ENCODE results near the gene KCNG2. TPM values are rescaled to one million over a fixed set of nuclear protein-coding genes. Genes with fewer than 3 reads are reported as not detected.

Gene KCNG2
- total and polyA plus RNA-seq, 7 experiments from 2014 or later: not detected

DNA sequence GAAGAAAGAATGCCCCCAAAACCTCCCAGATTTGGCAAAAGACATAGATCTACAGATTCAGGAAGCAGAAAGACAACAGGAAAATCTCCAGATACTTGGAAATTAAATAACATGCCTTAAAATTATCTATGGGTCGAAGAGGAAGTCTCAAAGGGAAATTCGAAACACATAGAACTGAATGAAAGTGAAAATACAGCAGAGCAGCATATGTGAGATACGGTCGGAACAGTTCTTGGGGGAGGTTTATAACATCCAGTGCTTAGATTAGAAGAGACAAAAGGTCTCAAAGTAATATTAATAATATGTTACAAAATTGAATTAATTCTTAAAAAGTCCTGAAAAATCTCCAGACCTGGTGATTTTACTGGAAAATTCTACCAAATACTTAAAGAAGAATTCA lies 14.3 kb downstream of the KCNG2 start:
- Mint-ChIP-seq H3K36me3 (no peaks in the 10 kb centered on the region), H3K27ac (no peak overlapping the region), H3K4me3 (no peak overlapping the region), H3K9me3 (peaks cover 0 to 2% (median 0%) of the 10 kb centered on the region in 11 donors), H3K4me1 (no peaks in the 10 kb centered on the region), H3K27me3 (peaks cover 5 to 20% (median 10%) of the 10 kb centered on the region in 5 donors)
- ChIA-PET CTCF (no interaction called here), POLR2A (no interaction called here)
- Histone ChIP-seq H3K9me3 (ENCODE audit: control insufficient read depth in 2 of 3, low read length in 3 of 3) (no peaks in the 10 kb centered on the region), H3K27me3 (ENCODE audit: control insufficient read depth in 2 of 2, insufficient read depth in 2 of 2, low read length in 2 of 2) (no peaks in the 10 kb centered on the region), H3K4me1 (ENCODE audit: control insufficient read depth in 2 of 2, insufficient read depth in 2 of 2, low read length in 2 of 2) (no peaks in the 10 kb centered on the region), H3K36me3 (ENCODE audit: control insufficient read depth in 2 of 3, insufficient read depth in 3 of 3, low read length in 3 of 3) (no peaks in the 10 kb centered on the region), H3K27ac (ENCODE audit: low read depth, low read length) (no peak overlapping the region), H3K4me3 (ENCODE audit: low read length) (no peak overlapping the region)
- ATAC-seq (no peak), DNase-seq (no peak)
- intact Hi-C loops (cut with micrococcal nuclease): no loop called here

DNA sequence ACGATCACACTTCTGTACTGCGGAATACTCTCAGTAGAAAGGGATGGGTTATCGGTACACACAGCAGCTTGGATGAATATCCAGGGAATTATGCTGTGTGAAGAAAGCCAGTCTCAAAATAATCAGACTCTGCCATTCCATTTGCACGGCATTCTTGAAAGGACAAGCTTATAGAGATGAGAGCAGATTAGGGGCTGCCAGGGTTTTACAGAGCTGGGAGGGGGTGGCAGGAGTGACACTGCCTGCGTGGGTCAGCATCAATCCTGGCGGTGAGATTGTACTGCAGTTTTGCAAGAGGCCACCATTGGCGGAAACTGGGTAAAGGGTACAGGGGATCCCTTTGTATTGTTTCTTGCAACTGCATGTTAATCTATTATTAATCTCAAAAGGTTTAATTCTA lies 16.6 kb downstream of the KCNG2 start:
- ChIA-PET POLR2A (no interaction called here), CTCF (no interaction called here)
- no peak overlapping the region for H3K27ac ChIP-seq (ENCODE audit: low read depth, low read length)
- H3K27me3 Mint-ChIP-seq: peaks cover 5 to 20% (median 10%) of the 10 kb centered on the region in 5 donors
- H3K36me3 ChIP-seq (ENCODE audit: control insufficient read depth in 2 of 3, insufficient read depth in 3 of 3, low read length in 3 of 3): no peaks in the 10 kb centered on the region
- ATAC-seq (no peak), DNase-seq (no peak)
- no peak overlapping the region for H3K27ac Mint-ChIP-seq
- H3K27me3 ChIP-seq (ENCODE audit: control insufficient read depth in 2 of 2, insufficient read depth in 2 of 2, low read length in 2 of 2): no peaks in the 10 kb centered on the region
- H3K4me3 ChIP-seq (ENCODE audit: low read length): no peak overlapping the region
- H3K4me3 Mint-ChIP-seq: no peak overlapping the region
- peaks cover 0 to 3% (median 0%) of the 10 kb centered on the region in 7 donors for H3K4me1 Mint-ChIP-seq
- intact Hi-C loops (cut with micrococcal nuclease): no loop called here
- H3K9me3 Mint-ChIP-seq: peaks cover 0 to 2% (median 0%) of the 10 kb centered on the region in 11 donors
- H3K9me3 ChIP-seq (ENCODE audit: control insufficient read depth in 2 of 3, low read length in 3 of 3): no peaks in the 10 kb centered on the region
- no peaks in the 10 kb centered on the region for H3K36me3 Mint-ChIP-seq
- H3K4me1 ChIP-seq (ENCODE audit: control insufficient read depth in 2 of 2, insufficient read depth in 2 of 2, low read length in 2 of 2): no peaks in the 10 kb centered on the region

DNA sequence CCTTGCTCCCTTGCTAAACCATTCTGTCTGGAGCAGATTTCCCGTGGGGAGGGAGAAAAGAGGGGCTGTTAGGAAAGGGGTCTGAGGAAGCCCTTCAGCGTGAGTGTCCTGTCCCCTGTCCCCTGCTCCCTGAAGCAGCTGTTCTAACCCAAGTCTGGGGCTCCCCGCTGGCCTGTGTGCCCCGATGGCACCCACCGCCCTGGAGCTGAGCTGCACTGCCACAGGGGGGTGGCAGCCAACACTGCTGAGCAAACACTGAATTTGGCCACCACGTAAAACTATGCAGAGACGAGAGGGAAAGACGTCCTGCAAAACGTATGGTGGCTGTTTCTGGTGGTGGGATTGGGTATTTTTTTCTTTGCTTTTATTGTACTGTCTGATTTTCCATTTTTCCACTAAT lies 17.9 kb downstream of the KCNG2 start:
- peaks cover 0 to 11% (median 6%) of the 10 kb centered on the region in 7 donors for H3K4me1 Mint-ChIP-seq
- CTCF ChIA-PET: no interaction called here
- no peaks in the 10 kb centered on the region for H3K36me3 ChIP-seq (ENCODE audit: control insufficient read depth in 2 of 3, insufficient read depth in 3 of 3, low read length in 3 of 3)
- ATAC-seq (no peak), DNase-seq (no peak)
- H3K4me3 ChIP-seq (ENCODE audit: low read length): no peak overlapping the region
- POLR2A ChIA-PET: interaction anchor here (0.8 kb wide), 1 partner anchor 117 kb away, joined by 3 read pairs; no protein-coding TSS in a partner anchor
- H3K27ac Mint-ChIP-seq: no peak overlapping the region
- peaks cover 8 to 25% (median 13%) of the 10 kb centered on the region in 5 donors for H3K27me3 Mint-ChIP-seq
- no peak overlapping the region for H3K4me3 Mint-ChIP-seq
- no peaks in the 10 kb centered on the region for H3K36me3 Mint-ChIP-seq
- intact Hi-C loops (cut with micrococcal nuclease): no loop called here
- no peaks in the 10 kb centered on the region for H3K4me1 ChIP-seq (ENCODE audit: control insufficient read depth in 2 of 2, insufficient read depth in 2 of 2, low read length in 2 of 2)
- H3K27me3 ChIP-seq (ENCODE audit: control insufficient read depth in 2 of 2, insufficient read depth in 2 of 2, low read length in 2 of 2): no peaks in the 10 kb centered on the region
- no peak overlapping the region for H3K27ac ChIP-seq (ENCODE audit: low read depth, low read length)
- peaks cover 0 to 2% (median 0%) of the 10 kb centered on the region in 11 donors for H3K9me3 Mint-ChIP-seq
- no peaks in the 10 kb centered on the region for H3K9me3 ChIP-seq (ENCODE audit: control insufficient read depth in 2 of 3, low read length in 3 of 3)

DNA sequence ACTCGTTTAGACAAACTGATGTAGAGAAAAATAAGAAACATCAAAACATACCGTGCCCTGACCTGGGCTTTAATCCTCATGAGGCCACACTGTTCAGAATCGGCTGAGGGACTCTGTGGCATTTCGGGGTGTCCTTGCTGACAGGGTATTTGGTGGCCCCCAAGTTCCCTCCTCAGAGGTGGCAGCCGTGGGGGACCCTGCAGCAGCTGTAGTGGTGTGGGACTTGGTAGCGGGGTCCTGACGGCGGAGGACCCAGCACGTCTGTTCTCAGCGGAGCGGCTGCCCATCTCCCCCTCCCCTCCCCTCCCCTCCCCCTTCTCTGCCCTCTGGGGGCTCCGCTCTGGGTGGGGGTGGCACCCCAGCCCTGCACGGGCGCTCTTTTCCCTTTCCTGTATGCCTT lies 18.4 kb downstream of the KCNG2 start:
- no peak for DNase-seq
- Histone ChIP-seq H3K9me3 (ENCODE audit: control insufficient read depth in 2 of 3, low read length in 3 of 3) (no peaks in the 10 kb centered on the region), H3K27ac (ENCODE audit: low read depth, low read length) (no peak overlapping the region), H3K36me3 (ENCODE audit: control insufficient read depth in 2 of 3, insufficient read depth in 3 of 3, low read length in 3 of 3) (no peaks in the 10 kb centered on the region), H3K27me3 (ENCODE audit: control insufficient read depth in 2 of 2, insufficient read depth in 2 of 2, low read length in 2 of 2) (no peaks in the 10 kb centered on the region), H3K4me3 (ENCODE audit: low read length) (no peak overlapping the region), H3K4me1 (ENCODE audit: control insufficient read depth in 2 of 2, insufficient read depth in 2 of 2, low read length in 2 of 2) (no peaks in the 10 kb centered on the region)
- peaks cover 0 to 11% (median 8%) of the 10 kb centered on the region in 7 donors for H3K4me1 Mint-ChIP-seq
- no peak overlapping the region for H3K4me3 Mint-ChIP-seq
- no peak overlapping the region for H3K27ac Mint-ChIP-seq
- H3K9me3 Mint-ChIP-seq: peaks cover 0 to 2% (median 0%) of the 10 kb centered on the region in 11 donors
- no peaks in the 10 kb centered on the region for H3K36me3 Mint-ChIP-seq
- peaks cover 8 to 25% (median 14%) of the 10 kb centered on the region in 5 donors for H3K27me3 Mint-ChIP-seq
- intact Hi-C loops (cut with micrococcal nuclease): no loop called here
- no peak for ATAC-seq
- ChIA-PET POLR2A (interaction anchor here (0.8 kb wide), 1 partner anchor 116 kb away, joined by 3 read pairs; no protein-coding TSS in a partner anchor), CTCF (no interaction called here)

DNA sequence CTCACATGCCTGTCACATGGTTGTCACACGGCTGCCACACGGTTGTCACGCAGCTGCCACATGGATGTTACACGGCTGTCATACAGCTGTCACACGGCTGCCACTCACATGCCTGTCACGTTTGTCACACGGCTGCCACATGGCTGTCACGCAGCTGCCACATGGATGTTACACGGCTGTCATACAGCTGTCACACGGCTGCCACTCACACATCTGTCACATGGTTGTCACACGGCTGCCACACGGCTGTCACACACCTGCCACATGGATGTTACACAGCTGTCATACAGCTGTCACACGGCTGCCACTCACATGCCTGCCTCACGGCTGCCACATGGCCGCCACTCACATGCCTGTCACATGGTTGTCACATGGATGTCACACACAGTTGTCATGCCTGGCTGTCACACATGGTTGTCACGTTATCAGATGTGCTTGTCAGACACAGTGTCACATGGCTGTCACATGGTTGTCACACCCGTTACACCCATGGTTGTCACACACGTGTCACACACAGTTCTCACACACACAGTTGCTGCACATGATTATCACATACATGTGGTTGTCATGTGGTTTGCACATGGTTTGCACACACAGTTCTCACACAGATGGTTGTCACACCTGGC lies 19.4 kb downstream of the KCNG2 start:
- CTCF ChIA-PET: no interaction called here
- Histone ChIP-seq H3K27me3 (ENCODE audit: control insufficient read depth in 2 of 2, insufficient read depth in 2 of 2, low read length in 2 of 2) (no peaks in the 10 kb centered on the region), H3K36me3 (ENCODE audit: control insufficient read depth in 2 of 3, insufficient read depth in 3 of 3, low read length in 3 of 3) (no peaks in the 10 kb centered on the region), H3K9me3 (ENCODE audit: control insufficient read depth in 2 of 3, low read length in 3 of 3) (no peaks in the 10 kb centered on the region), H3K4me1 (ENCODE audit: control insufficient read depth in 2 of 2, insufficient read depth in 2 of 2, low read length in 2 of 2) (no peaks in the 10 kb centered on the region), H3K4me3 (ENCODE audit: low read length) (no peak overlapping the region), H3K27ac (ENCODE audit: low read depth, low read length) (no peak overlapping the region)
- Mint-ChIP-seq H3K4me1 (peaks cover 0 to 11% (median 8%) of the 10 kb centered on the region in 7 donors), H3K27ac (no peak overlapping the region), H3K9me3 (no peaks in the 10 kb centered on the region), H3K4me3 (no peak overlapping the region), H3K36me3 (no peaks in the 10 kb centered on the region), H3K27me3 (peaks cover 6 to 20% (median 8%) of the 10 kb centered on the region in 5 donors)
- ATAC-seq (no peak), DNase-seq (no peak)
- intact Hi-C loops (cut with micrococcal nuclease): no loop called here
- POLR2A ChIA-PET: no interaction called here

DNA sequence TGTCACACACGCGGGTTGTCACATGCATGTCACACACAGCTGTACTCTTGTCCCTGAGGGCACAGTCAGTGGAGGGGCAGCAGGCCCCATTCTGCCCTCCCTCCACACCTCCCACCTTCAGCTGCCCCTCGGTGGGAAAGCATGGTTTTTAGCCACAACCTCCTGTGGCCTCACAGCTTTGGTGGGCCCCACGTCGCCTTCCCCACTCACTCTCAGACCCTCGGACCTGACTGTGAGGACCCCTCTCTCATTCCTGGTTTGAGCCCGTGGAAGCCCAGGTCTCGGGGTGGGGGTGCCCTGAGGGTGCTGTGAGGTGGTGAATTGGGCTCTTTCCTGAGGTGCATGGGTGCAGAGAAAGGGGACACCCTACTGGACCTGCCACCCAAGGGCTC lies 19.9 kb downstream of the KCNG2 start:
- H3K27me3 ChIP-seq (ENCODE audit: control insufficient read depth in 2 of 2, insufficient read depth in 2 of 2, low read length in 2 of 2): no peaks in the 10 kb centered on the region
- intact Hi-C loops (cut with micrococcal nuclease): no loop called here
- peaks cover 6 to 24% (median 8%) of the 10 kb centered on the region in 5 donors for H3K27me3 Mint-ChIP-seq
- no peaks in the 10 kb centered on the region for H3K9me3 ChIP-seq (ENCODE audit: control insufficient read depth in 2 of 3, low read length in 3 of 3)
- ChIA-PET CTCF (no interaction called here), POLR2A (no interaction called here)
- H3K4me1 Mint-ChIP-seq: peaks cover 0 to 11% (median 8%) of the 10 kb centered on the region in 7 donors
- no peaks in the 10 kb centered on the region for H3K4me1 ChIP-seq (ENCODE audit: control insufficient read depth in 2 of 2, insufficient read depth in 2 of 2, low read length in 2 of 2)
- no peak for DNase-seq
- no peaks in the 10 kb centered on the region for H3K36me3 Mint-ChIP-seq
- H3K36me3 ChIP-seq (ENCODE audit: control insufficient read depth in 2 of 3, insufficient read depth in 3 of 3, low read length in 3 of 3): no peaks in the 10 kb centered on the region
- no peak overlapping the region for H3K4me3 ChIP-seq (ENCODE audit: low read length)
- H3K9me3 Mint-ChIP-seq: no peaks in the 10 kb centered on the region
- H3K27ac Mint-ChIP-seq: no peak overlapping the region
- no peak overlapping the region for H3K4me3 Mint-ChIP-seq
- no peak overlapping the region for H3K27ac ChIP-seq (ENCODE audit: low read depth, low read length)
- no peak for ATAC-seq

DNA sequence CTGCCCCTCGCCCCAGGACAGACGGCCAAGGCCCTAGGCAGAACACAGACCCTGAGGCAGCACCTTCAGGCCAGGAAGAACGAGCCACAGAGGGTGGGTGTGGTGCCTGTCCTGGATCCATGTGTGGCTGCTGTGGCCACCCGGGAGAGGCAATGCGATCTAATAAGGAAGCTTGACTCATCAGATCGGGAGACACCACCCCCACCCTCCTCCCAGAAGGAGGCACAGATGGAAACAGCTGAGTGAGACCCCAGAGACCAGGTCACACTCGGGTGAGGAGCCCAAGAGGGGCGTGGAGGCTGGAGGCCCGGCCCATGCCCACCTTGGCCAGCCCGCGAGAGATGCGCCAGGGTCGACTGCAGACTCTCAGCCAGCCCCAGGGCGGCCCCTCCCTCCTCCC lies 20.3 kb downstream of the KCNG2 start:
- H3K4me1 Mint-ChIP-seq: peaks cover 0 to 11% (median 8%) of the 10 kb centered on the region in 7 donors
- no peak overlapping the region for H3K4me3 ChIP-seq (ENCODE audit: low read length)
- H3K4me1 ChIP-seq (ENCODE audit: control insufficient read depth in 2 of 2, insufficient read depth in 2 of 2, low read length in 2 of 2): no peaks in the 10 kb centered on the region

More for the DNA sequence above, 20.3 kb downstream of the KCNG2 start:
- peaks cover 6 to 26% (median 7%) of the 10 kb centered on the region in 5 donors for H3K27me3 Mint-ChIP-seq
- H3K4me3 Mint-ChIP-seq: no peak overlapping the region
- Histone ChIP-seq H3K36me3 (ENCODE audit: control insufficient read depth in 2 of 3, insufficient read depth in 3 of 3, low read length in 3 of 3) (no peaks in the 10 kb centered on the region), H3K9me3 (ENCODE audit: control insufficient read depth in 2 of 3, low read length in 3 of 3) (no peaks in the 10 kb centered on the region), H3K27me3 (ENCODE audit: control insufficient read depth in 2 of 2, insufficient read depth in 2 of 2, low read length in 2 of 2) (no peaks in the 10 kb centered on the region), H3K27ac (ENCODE audit: low read depth, low read length) (no peak overlapping the region)
- ChIA-PET POLR2A (no interaction called here), CTCF (no interaction called here)
- H3K27ac Mint-ChIP-seq: no peak overlapping the region
- intact Hi-C loops (cut with micrococcal nuclease): no loop called here
- ATAC-seq (no peak), DNase-seq (no peak)
- no peaks in the 10 kb centered on the region for H3K36me3 Mint-ChIP-seq
- H3K9me3 Mint-ChIP-seq: no peaks in the 10 kb centered on the region
